Non-pigmented ciliary epithelial cell (primary cell): ENCODE measurements around the gene MPL.
A peak's percentile ranks its signal among the peaks of the same experiment; 100 is the strongest.

ENCODE experiments used
- DNase-seq: peaks from one replicate; pipeline ENCODE4 v3.0.0-alpha.2; 2010; ENCODE audit warnings: low read depth

MPL gene

GRCh38 chr1:43325381-43325780, 12.2 kb upstream of the MPL start:
- no peak for DNase-seq

DNA sequence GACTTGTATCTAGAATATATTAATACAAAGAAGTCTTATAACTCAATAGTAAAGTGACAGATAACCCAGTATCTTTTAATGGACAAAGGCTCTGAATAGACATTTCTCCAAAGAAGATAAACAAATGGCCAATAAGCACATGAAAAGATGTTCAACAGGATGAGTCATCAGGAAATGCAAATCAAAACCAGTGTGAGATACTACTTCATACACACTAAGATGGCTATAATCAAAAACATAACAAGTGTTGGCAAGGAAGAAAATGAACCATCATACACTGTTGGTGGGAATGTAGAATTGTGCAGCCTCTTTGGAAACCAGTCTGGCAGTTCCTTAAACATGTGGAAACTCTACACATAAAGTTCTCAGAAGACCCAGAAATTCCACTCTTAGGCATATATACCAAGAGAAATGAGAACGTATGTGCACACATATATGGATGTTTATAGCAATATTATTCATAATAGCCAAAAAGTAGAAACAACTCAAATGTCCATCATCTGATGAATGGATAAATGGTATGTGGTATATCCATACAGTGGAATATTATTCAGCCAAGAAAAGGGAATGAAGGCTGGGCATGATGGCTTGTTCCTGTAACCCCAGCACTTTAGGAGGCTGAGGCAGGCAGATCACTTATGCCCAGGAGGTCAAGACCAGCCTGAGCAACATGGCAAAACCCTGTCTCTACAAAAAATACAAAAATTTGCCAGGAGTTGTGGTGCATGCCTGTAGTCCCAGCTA, 9.9 kb upstream of the MPL start:
- no peak for DNase-seq

DNA sequence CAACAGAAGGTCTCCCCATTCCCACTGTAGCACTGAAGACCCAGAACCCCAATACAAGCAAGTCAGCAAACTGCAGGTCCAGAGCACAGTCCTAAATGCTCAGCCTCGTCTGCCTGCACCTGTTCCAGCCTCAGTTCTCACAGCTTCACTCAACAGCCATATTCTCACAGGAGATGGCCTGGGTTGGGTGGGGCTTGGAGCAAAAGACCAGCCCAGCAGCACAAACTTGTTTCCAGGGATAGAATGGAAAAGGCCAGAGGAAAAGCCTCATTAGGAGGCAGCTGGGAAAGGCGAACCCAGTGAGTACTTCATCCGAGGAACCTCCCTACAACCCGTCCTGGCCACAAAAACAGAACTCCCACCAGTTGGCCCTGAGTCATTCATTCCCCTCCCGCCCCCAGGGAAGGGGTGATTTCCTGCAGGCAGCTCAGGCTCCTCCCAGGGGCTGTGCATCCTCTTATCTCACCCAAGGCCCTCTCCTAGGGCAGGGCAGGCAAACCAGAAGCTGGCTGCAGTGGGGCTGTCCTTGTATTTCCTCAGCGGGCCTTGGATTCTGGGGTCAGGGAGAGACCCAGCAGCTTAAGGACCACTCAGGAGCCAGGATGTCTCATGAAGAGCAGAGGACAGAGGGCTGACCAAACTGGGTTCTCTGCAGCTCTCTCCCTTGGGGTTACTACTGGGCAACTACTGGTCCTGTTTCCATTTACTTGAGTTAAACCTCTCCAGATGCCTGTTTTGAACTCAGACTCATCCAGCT, 7.4 kb upstream of the MPL start:
- DNase-seq: peak; percentile 54

DNA sequence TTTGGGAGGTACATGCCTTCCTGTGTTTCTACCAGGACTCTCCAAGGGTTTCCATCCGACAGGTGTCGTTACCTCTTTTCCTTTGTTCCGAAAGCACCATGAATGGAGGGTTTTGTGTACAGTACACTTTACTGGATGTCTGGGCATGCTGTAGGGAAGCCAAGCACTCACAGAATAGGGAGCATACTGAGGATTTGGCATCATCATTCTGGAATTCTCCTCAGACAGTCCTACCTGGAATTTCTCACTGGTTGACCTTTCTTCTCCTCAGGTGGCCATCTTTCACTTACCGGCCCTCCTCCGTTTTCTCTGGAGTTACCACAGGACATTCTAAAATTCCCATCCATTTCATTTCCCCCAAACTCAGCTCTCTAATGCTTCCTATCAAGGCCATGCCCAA, 5.9 kb upstream of the MPL start:
- DNase-seq: no peak

DNA sequence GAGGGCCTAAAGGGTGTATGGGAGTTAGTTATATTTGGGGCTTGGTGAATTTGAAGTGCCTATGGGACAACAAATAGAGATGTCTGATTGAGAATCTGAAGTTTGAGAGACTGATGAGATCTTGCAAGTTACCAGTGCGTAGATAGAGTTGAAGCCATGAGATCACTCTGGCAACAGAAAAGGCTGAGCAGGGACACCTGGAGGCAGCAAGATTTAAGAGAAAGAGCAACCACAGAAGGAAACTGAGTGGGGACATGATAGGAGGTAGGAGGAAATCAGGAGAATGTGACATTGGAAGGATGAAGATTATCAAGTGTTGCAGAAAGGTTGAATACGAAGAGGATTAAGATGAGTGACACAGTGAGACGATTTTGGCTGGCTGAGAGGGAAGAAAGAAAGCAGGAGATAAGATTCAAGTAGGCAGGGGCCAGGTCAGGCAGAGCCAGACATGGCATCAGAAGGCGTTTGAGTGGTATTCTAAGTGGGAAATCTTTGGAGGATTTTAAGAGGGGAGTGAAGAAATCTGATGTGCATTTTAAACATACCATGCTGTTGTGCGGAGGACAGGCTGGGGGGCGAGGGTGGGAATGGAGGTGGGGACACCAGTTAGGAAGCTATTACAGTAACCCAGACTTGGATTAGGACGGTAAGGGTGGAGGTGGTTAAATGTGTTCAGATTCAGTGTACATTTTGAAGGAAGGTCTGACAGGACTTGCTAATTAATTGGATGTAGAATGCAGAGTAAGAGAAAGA, 3.0 kb upstream of the MPL start:
- DNase-seq: no peak

DNA sequence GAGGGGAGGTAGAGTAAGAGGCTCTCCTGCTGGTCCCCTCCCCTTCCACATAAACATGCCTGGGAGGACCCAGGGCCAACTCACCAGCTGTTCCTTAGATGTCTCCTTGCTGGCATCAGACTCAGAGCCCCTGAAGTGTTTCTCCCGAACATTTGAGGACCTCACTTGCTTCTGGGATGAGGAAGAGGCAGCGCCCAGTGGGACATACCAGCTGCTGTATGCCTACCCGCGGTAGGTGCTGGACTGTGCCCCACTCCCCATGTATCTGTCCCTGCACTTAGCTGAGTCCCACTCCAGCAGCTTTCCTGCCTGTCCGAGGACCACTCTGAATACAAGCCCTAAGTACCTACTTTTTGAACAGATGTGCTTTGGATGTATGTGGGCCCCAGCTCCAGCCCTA, 383 bp downstream of the MPL start:
- DNase-seq: no peak

DNA sequence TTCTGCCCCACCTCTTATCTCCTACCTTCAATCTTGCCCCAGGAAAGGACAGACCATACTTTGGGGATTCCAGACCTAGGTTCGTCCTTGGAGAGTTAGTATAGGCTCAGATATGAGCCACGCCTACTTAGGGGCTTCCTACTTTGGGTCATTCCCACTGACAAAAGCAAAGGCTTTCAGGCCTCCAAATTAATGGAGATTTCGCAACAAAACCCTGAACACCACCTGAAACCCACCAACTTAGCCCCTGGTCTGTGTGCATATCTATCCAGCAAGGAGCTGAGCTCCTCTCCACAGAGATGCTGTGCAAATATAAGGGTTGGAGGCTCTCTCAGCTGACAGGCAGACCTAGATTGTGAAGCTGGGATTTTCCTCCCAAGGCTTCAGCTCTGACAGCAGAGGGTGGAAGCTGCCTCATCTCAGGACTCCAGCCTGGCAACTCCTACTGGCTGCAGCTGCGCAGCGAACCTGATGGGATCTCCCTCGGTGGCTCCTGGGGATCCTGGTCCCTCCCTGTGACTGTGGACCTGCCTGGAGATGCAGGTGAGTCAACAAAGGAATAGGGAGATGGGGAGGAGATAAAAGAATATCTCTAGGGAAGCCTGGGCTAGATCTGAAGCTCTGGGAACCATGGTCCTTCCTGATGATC, 2.1 kb downstream of the MPL start:
- no peak for DNase-seq

DNA sequence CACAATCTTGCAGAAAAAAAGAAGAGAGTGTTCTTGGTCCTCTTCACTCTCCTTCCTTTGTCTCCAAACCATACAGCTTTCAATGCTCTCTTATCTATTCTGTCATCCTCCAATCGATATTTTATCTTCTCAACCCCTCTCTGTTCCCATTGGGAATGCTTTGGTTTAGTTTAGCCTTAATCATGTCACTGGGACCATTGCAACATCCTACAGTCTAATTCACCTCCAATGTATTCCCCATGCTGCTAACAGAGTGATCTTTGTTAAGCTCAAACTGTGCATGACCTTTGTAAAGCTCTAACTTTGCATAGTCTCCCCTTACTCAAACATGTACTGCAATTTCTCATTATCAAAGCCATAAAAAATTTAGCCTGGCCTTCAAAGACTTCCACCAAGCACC, 2.9 kb downstream of the MPL start:
- DNase-seq: no peak

GRCh38 chr1:43344267-43344850, 6.7 kb downstream of the MPL start:
- DNase-seq: no peak

GRCh38 chr1:43345120-43345519, 7.5 kb downstream of the MPL start:
- no peak for DNase-seq

- DNase-seq: no peak
These were observed 9.0 kb downstream of the MPL start for GRCh38 chr1:43346636-43347035.

GRCh38 chr1:43348343-43348808, 10.8 kb downstream of the MPL start:
- DNase-seq: no peak

DNA sequence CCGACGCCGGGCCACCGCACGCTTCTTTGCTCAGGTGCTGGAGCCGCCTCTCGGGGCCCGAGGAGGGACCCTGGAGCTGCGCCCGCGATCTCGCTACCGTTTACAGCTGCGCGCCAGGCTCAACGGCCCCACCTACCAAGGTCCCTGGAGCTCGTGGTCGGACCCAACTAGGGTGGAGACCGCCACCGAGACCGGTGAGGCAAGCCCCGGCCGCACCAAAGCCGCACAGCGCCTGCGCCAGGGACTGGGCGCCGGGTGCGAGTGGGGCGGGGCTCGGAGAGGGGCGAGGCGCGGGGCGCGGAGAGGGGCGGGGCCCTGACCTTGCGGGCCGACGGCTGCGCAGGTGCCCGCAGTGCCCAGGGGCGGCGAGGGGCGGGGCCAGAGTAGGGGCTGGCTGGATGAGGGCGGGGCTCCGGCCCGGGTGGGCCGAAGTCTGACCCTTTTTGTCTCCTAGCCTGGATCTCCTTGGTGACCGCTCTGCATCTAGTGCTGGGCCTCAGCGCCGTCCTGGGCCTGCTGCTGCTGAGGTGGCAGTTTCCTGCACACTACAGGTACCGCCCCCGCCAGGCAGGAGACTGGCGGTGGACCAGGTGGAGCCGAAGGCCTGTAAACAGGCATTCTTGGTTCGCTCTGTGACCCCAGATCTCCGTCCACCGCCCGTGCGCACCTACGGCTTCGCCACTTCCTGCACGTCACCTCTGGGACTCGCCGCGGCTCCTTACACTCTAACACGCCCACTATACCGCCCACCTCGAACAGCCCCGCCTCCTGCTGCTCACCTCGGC, 11.4 kb downstream of the MPL start:
- DNase-seq: no peak

DNA sequence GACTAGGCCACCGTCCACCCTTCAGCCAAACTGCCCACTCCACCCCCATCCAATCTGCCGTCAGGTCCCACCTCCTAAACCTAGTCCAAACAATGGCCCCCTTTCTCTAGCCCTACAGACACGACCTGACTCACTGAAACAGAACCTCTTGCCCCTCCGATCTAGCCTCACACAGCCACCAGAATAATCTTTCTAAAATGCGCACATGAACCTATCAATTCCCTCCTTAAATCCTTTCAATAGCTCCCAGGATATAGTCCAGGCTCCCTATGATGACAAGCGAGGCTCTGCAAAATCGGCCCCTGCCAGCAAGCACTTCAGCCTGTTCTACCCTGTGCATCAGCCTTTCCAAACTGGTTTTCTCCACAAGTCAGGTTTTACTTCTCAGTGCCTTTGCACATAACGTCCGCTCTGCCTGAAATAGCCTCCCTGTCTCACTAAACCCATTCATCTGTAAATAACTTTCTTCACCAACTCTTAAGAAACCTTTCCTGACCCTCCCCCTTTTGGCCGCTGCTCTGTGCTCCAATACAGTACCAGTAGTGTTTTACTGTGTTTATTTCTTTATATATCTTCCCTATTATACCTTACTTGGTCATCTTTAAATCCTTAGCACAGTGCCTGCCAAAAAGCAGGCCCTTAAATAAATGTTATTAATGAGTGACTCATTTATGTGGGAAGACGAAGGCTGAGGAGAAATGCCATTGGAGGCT, 12.1 kb downstream of the MPL start:
- DNase-seq: no peak

- DNase-seq: no peak
These were observed 13.4 kb downstream of the MPL start for GRCh38 chr1:43350976-43351375.

GRCh38 chr1:43351421-43352350, 14.1 kb downstream of the MPL start:
- DNase-seq: no peak

DNA sequence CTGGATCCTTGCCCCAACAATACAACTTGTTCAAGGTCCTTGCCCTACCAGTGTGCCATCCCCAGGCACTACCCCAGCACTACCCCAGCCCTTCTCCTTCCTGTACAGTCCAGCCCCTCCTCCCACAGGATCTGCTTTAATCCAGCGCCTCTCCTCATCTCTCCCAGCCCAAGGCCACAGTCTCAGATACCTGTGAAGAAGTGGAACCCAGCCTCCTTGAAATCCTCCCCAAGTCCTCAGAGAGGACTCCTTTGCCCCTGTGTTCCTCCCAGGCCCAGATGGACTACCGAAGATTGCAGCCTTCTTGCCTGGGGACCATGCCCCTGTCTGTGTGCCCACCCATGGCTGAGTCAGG, 14.7 kb downstream of the MPL start:
- no peak for DNase-seq

DNA sequence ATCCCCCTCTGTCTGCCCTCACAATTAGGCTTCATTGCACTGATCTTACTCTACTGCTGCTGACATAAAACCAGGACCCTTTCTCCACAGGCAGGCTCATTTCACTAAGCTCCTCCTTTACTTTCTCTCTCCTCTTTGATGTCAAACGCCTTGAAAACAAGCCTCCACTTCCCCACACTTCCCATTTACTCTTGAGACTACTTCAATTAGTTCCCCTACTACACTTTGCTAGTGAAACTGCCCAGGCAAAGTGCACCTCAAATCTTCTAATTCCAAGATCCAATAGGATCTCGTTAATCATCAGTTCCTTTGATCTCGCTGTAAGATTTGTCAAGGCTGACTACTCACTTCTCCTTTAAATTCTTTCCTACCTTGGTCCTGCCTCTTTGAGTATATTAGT, 15.3 kb downstream of the MPL start:
- DNase-seq: no peak

DNA sequence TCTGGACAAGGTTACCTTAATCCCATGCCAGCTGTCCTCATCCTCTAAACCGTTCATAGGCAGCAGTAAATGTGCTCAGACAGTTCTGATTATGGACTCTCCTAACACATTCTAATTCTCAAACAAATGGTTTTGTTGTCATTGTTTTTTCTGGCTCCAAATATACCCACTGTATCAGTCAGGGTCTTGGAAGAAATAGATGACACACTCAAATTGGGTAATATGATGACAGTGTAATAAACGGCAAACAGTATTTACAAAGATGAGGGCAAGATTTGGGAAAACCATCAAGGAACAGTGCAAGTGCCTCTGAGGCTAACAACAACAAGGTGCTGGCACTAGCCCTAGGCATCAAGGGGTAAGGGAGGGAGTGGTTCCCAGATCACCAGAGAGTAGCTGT, 16.9 kb downstream of the MPL start:
- DNase-seq: no peak

GRCh38 chr1:43354936-43355335, 17.3 kb downstream of the MPL start:
- DNase-seq: no peak
